T-cell (primary cell): ENCODE results near the gene RBP5. TPM values are rescaled to one million over a fixed set of nuclear protein-coding genes. Genes with fewer than 3 reads are reported as not detected.

Experiments
- ATAC-seq, 4 experiments: fragments of 200-7000 bp in 3 of 4; fragments of 150-1000 bp in 1 of 4; cut with Tn5 transposase; replicated peaks in 1 of 4; 1 replicate in 3 of 4; 2 replicates in 1 of 4; pipeline ENCODE4 v1.10.0; 2021; ENCODE audit warnings: moderate library complexity in 3 of 4, mild to moderate bottlenecking in 2 of 4, moderate number of reproducible peaks in 1 of 4
- CTCF ChIA-PET, 2 donors: fragments of 300-600 bp; sonication (Branson Sonifier 250); formaldehyde crosslinking; loops; one replicate each; lab custom pipeline; 2022; ENCODE audit warnings: antibody characterized with exemption in 2 of 2; lab: Charles Lee
- POLR2A ChIA-PET, 2 donors: fragments of 300-600 bp; sonication (Branson Sonifier 250); formaldehyde crosslinking; loops; one replicate each; lab custom pipeline; 2022; ENCODE audit warnings: antibody characterized with exemption in 2 of 2; lab: Charles Lee
- DNase-seq, 35 experiments: peaks; one replicate each; pipeline versions ENCODE4 v3.0.0 to v3.0.0-alpha.2; 2013 to 2023
- H3K27ac ChIP-seq: one replicate; pipeline ENCODE4 v1.5.1; 2013; ENCODE audit warnings: low read length
- H3K27me3 ChIP-seq, 2 experiments: replicated peaks in 1 of 2; 1 replicate in 1 of 2; 2 replicates in 1 of 2; pipeline versions ENCODE4 v1.6.1 to v1.7.0; 2013; ENCODE audit warnings: low read length in 1 of 2, mixed read lengths in 1 of 2; ENCODE audit not compliant: control insufficient read depth in 2 of 2, insufficient read depth in 2 of 2; ENCODE audit errors: extremely low read depth in 1 of 2
- H3K36me3 ChIP-seq, 2 donors: 1 replicate in 1 of 2; 2 replicates in 1 of 2; pipeline versions ENCODE4 v1.6.1 to v1.7.0; 2013; ENCODE audit warnings: low read length in 1 of 2; ENCODE audit not compliant: control insufficient read depth in 2 of 2, insufficient read depth in 1 of 2; ENCODE audit errors: extremely low read depth in 1 of 2
- H3K4me1 ChIP-seq, 2 experiments: 1 replicate in 1 of 2; 2 replicates in 1 of 2; pipeline versions ENCODE4 v1.6.1 to v1.7.0; 2013; ENCODE audit warnings: low read length in 2 of 2, mixed read lengths in 1 of 2; ENCODE audit not compliant: insufficient read depth in 2 of 2, control insufficient read depth in 1 of 2; ENCODE audit errors: extremely low read depth in 1 of 2
- H3K4me3 ChIP-seq, 2 donors: 1 replicate in 1 of 2; 2 replicates in 1 of 2; pipeline versions ENCODE4 v1.5.1 to v1.7.0; 2013; ENCODE audit warnings: mild to moderate bottlenecking in 2 of 2, low read length in 1 of 2, moderate library complexity in 1 of 2; ENCODE audit not compliant: control insufficient read depth in 1 of 2; ENCODE audit errors: extremely low read depth in 1 of 2
- H3K9me3 ChIP-seq: 2 replicates; pipeline ENCODE4 v1.7.0; 2013
- H3K27ac Mint-ChIP-seq, 2 donors: one replicate each; pipeline ENCODE4 v1.8.0; 2020 to 2021; ENCODE audit warnings: mild to moderate bottlenecking in 2 of 2, mixed read lengths in 2 of 2
- H3K27me3 Mint-ChIP-seq, 2 donors: one replicate each; pipeline ENCODE4 v1.8.0; 2021 to 2022; ENCODE audit warnings: mixed read lengths in 2 of 2
- H3K36me3 Mint-ChIP-seq: one replicate; pipeline ENCODE4 v1.8.0; 2021; ENCODE audit warnings: mixed read lengths
- H3K4me1 Mint-ChIP-seq, 3 donors: one replicate each; pipeline ENCODE4 v1.8.0; 2020 to 2022; ENCODE audit warnings: mixed read lengths in 3 of 3, mild to moderate bottlenecking in 1 of 3
- H3K4me3 Mint-ChIP-seq, 3 donors: one replicate each; pipeline ENCODE4 v1.8.0; 2020 to 2022; ENCODE audit warnings: mild to moderate bottlenecking in 3 of 3, mixed read lengths in 3 of 3, moderate library complexity in 3 of 3
- H3K9me3 Mint-ChIP-seq, 3 donors: one replicate each; pipeline ENCODE4 v1.8.0; 2020 to 2022; ENCODE audit warnings: mixed read lengths in 3 of 3
- WGBS: methylation state at CpG from one replicate; pipeline ENCODE4 v1.1.5; 2013; ENCODE audit warnings: missing lambda C conversion rate; ENCODE audit not compliant: insufficient coverage; 5-methylcytosine and 5-hydroxymethylcytosine counted together
- total RNA-seq, 35 experiments: library from RNA in 6 of 35; stranded (reverse) in 6 of 35; fragments of 120-200 nt in 1 of 35; gene quantifications; one replicate each; pipeline versions ENCODE4 v1.2.1 to v1.2.4 and lab custom pipeline; 2013 to 2026

RBP5 gene
- total RNA-seq, 5 donors from 2014 or later (not counting 1 experiment from before 2014, with no cell fraction given), result 0.26 to 0.70 (median 0.59) TPM; not detected in 2

- H3K36me3 Mint-ChIP-seq, result no peaks in the 10 kb centered on the region
- H3K27me3 Mint-ChIP-seq, result peaks cover 0 to 3% of the 10 kb centered on the region in 2 donors
- ATAC-seq, result no peak
- H3K4me1 ChIP-seq, result peaks cover 0 to 16% of the 10 kb centered on the region in 2 experiments
- 90% methylated on average over 8 of the region's 11 CpGs for WGBS
- DNase-seq, result no peak
- H3K4me3 Mint-ChIP-seq, result no peak overlapping the region
- no peak overlapping the region for H3K27ac Mint-ChIP-seq
- no peaks in the 10 kb centered on the region for H3K9me3 Mint-ChIP-seq
- no peaks in the 10 kb centered on the region for H3K36me3 ChIP-seq
- CTCF ChIA-PET, result interaction anchor here (0.6 to 1.6 kb wide), 3 partner anchors 15 to 217 kb away, joined by 4 to 7 read pairs (median 4); partner anchors contain the start of gene SPSB2 (in 1 of the 2)
- H3K4me1 Mint-ChIP-seq, result peaks cover 10 to 12% (median 10%) of the 10 kb centered on the region in 3 donors
- no peaks in the 10 kb centered on the region for H3K9me3 ChIP-seq
- POLR2A ChIA-PET, result no interaction called here
- peaks cover 0 to 29% of the 10 kb centered on the region in 2 experiments for H3K27me3 ChIP-seq
- no peak overlapping the region for H3K27ac ChIP-seq
- no peak overlapping the region for H3K4me3 ChIP-seq
Observed at GRCh38 chr12:7089196-7089871, 39.4 kb downstream of the RBP5 start.

GRCh38 chr12:7083125-7083524, 45.6 kb downstream of the RBP5 start:
- Mint-ChIP-seq H3K9me3 (peaks cover 0 to 5% (median 0%) of the 10 kb centered on the region in 3 donors), H3K27me3 (no peaks in the 10 kb centered on the region), H3K4me3 (no peak overlapping the region), H3K27ac (no peak overlapping the region), H3K4me1 (no peaks in the 10 kb centered on the region), H3K36me3 (peaks cover 4% of the 10 kb centered on the region)
- H3K27me3 ChIP-seq, result peaks cover 0 to 5% of the 10 kb centered on the region in 2 experiments
- no peak overlapping the region for H3K27ac ChIP-seq
- CTCF ChIA-PET, result interaction anchor here in 1 of 2 donors (0.5 kb wide), 1 partner anchor 27 kb away, joined by 3 read pairs; no protein-coding TSS in a partner anchor
- no peaks in the 10 kb centered on the region for H3K4me1 ChIP-seq
- no peak overlapping the region for H3K4me3 ChIP-seq
- ATAC-seq (no peak), DNase-seq (no peak)
- POLR2A ChIA-PET, result no interaction called here
- H3K9me3 ChIP-seq, result no peaks in the 10 kb centered on the region
- no peaks in the 10 kb centered on the region for H3K36me3 ChIP-seq

- Mint-ChIP-seq H3K36me3 (peaks cover 4% of the 10 kb centered on the region), H3K4me3 (no peak overlapping the region), H3K27me3 (no peaks in the 10 kb centered on the region), H3K4me1 (no peaks in the 10 kb centered on the region), H3K27ac (no peak overlapping the region), H3K9me3 (peaks cover 0 to 5% (median 0%) of the 10 kb centered on the region in 3 donors)
- CTCF ChIA-PET, result no interaction called here
- Histone ChIP-seq H3K36me3 (no peaks in the 10 kb centered on the region), H3K4me3 (no peak overlapping the region), H3K4me1 (no peaks in the 10 kb centered on the region), H3K9me3 (no peaks in the 10 kb centered on the region), H3K27me3 (peaks cover 0 to 5% of the 10 kb centered on the region in 2 experiments), H3K27ac (no peak overlapping the region)
- no peak for DNase-seq
- 95% methylated on average over 13 of the region's 14 CpGs for WGBS
- POLR2A ChIA-PET, result no interaction called here
- no peak for ATAC-seq
Observed at GRCh38 chr12:7081037-7081436, 47.7 kb downstream of the RBP5 start.

GRCh38 chr12:7079826-7080125, 48.9 kb downstream of the RBP5 start:
- H3K36me3 Mint-ChIP-seq, result peaks cover 4% of the 10 kb centered on the region
- Histone ChIP-seq H3K4me3 (no peak overlapping the region), H3K27me3 (peaks cover 0 to 9% of the 10 kb centered on the region in 2 experiments), H3K36me3 (no peaks in the 10 kb centered on the region), H3K27ac (no peak overlapping the region), H3K4me1 (no peaks in the 10 kb centered on the region), H3K9me3 (no peaks in the 10 kb centered on the region)
- peaks cover 0 to 2% of the 10 kb centered on the region in 2 donors for H3K27me3 Mint-ChIP-seq
- H3K4me3 Mint-ChIP-seq, result no peak overlapping the region
- DNase-seq (no peak), ATAC-seq (no peak)
- peaks cover 0 to 5% (median 0%) of the 10 kb centered on the region in 3 donors for H3K9me3 Mint-ChIP-seq
- peaks cover 0 to 7% (median 0%) of the 10 kb centered on the region in 3 donors for H3K4me1 Mint-ChIP-seq
- ChIA-PET POLR2A (interaction anchor here in 1 of 2 donors (0.7 kb wide), 1 partner anchor 29 kb away, joined by 8 read pairs; no protein-coding TSS in a partner anchor), CTCF (interaction anchor here (0.6 kb wide), 3 partner anchors 145 to 712 kb away, joined by 3 read pairs; no protein-coding TSS in a partner anchor)
- no peak overlapping the region for H3K27ac Mint-ChIP-seq

GRCh38 chr12:7078163-7078562, 50.5 kb downstream of the RBP5 start:
- no peak for DNase-seq
- CTCF ChIA-PET, result no interaction called here

GRCh38 chr12:7076493-7076892, 52.2 kb downstream of the RBP5 start:
- Mint-ChIP-seq H3K27me3 (peaks cover 0 to 5% of the 10 kb centered on the region in 2 donors), H3K36me3 (no peaks in the 10 kb centered on the region), H3K4me3 (no peak overlapping the region), H3K4me1 (peaks cover 0 to 7% (median 0%) of the 10 kb centered on the region in 3 donors), H3K9me3 (no peaks in the 10 kb centered on the region), H3K27ac (no peak overlapping the region)
- no peak for DNase-seq
- H3K36me3 ChIP-seq, result no peaks in the 10 kb centered on the region
- CTCF ChIA-PET, result no interaction called here
- H3K27me3 ChIP-seq, result peaks cover 0 to 12% of the 10 kb centered on the region in 2 experiments
- H3K4me3 ChIP-seq, result no peak overlapping the region
- H3K27ac ChIP-seq, result no peak overlapping the region
- 88% methylated on average over 1 of the region's 4 CpGs for WGBS
- POLR2A ChIA-PET, result no interaction called here
- no peak for ATAC-seq
- no peaks in the 10 kb centered on the region for H3K9me3 ChIP-seq
- H3K4me1 ChIP-seq, result no peaks in the 10 kb centered on the region

More at GRCh38 chr12:7078163-7078562, 50.5 kb downstream of the RBP5 start:
- WGBS, result no CpG with 5 or more reads among the region's 4 CpGs
- peaks cover 0 to 5% of the 10 kb centered on the region in 2 donors for H3K27me3 Mint-ChIP-seq
- peaks cover 0 to 12% of the 10 kb centered on the region in 2 experiments for H3K27me3 ChIP-seq
- POLR2A ChIA-PET, result no interaction called here
- H3K27ac ChIP-seq, result no peak overlapping the region
- H3K36me3 ChIP-seq, result no peaks in the 10 kb centered on the region
- peaks cover 0 to 7% (median 0%) of the 10 kb centered on the region in 3 donors for H3K4me1 Mint-ChIP-seq
- no peak for ATAC-seq
- no peaks in the 10 kb centered on the region for H3K9me3 ChIP-seq
- H3K27ac Mint-ChIP-seq, result no peak overlapping the region
- peaks cover 0 to 3% (median 0%) of the 10 kb centered on the region in 3 donors for H3K9me3 Mint-ChIP-seq
- H3K4me3 ChIP-seq, result no peak overlapping the region
- no peaks in the 10 kb centered on the region for H3K4me1 ChIP-seq
- H3K4me3 Mint-ChIP-seq, result no peak overlapping the region
- peaks cover 2% of the 10 kb centered on the region for H3K36me3 Mint-ChIP-seq
